Mesenchymal stem cell (in vitro differentiated cells and primary cell): ENCODE results near the gene KCNH1.

Experiments
- DNase-seq: peaks from one replicate; pipeline ENCODE4 v3.0.0-alpha.2; 2013
- H2AFZ ChIP-seq: one replicate; pipeline ENCODE4 v1.6.1; 2013; ENCODE audit warnings: low read depth, mild to moderate bottlenecking, control low read depth, inconsistent platforms, low read length, moderate library complexity
- H2AK5ac ChIP-seq: 2 replicates; pipeline ENCODE4 v1.6.1; 2013; ENCODE audit warnings: low read length, moderate library complexity, mild to moderate bottlenecking, inconsistent platforms; ENCODE audit not compliant: severe bottlenecking
- H2BK120ac ChIP-seq: one replicate; pipeline ENCODE4 v1.6.1; 2013; ENCODE audit warnings: low read depth, mild to moderate bottlenecking, inconsistent platforms, low read length, moderate library complexity
- H2BK12ac ChIP-seq, 2 experiments: one replicate each; pipeline ENCODE4 v1.6.1; 2013; ENCODE audit warnings: inconsistent platforms in 2 of 2, low read length in 2 of 2, mild to moderate bottlenecking in 2 of 2, moderate library complexity in 2 of 2, control low read depth in 1 of 2
- H2BK15ac ChIP-seq: one replicate; pipeline ENCODE4 v1.6.1; 2013; ENCODE audit warnings: mild to moderate bottlenecking, low read depth, inconsistent platforms; ENCODE audit not compliant: poor library complexity, severe bottlenecking
- H2BK5ac ChIP-seq: 2 replicates; pipeline ENCODE4 v1.6.1; 2013; ENCODE audit warnings: low read depth, mild to moderate bottlenecking, low read length, control low read depth, inconsistent platforms; ENCODE audit not compliant: poor library complexity, severe bottlenecking
- H3K14ac ChIP-seq, 2 experiments: one replicate each; pipeline ENCODE4 v1.6.1; 2013; ENCODE audit warnings: inconsistent platforms in 2 of 2, low read length in 2 of 2, control low read depth in 1 of 2, mild to moderate bottlenecking in 1 of 2, moderate library complexity in 1 of 2
- H3K18ac ChIP-seq, 2 experiments: one replicate each; pipeline ENCODE4 v1.6.1; 2013; ENCODE audit warnings: inconsistent platforms in 2 of 2, low read length in 2 of 2, control low read depth in 1 of 2, low read depth in 1 of 2, mild to moderate bottlenecking in 1 of 2
- H3K23ac ChIP-seq, 2 experiments: one replicate each; pipeline ENCODE4 v1.6.1; 2013; ENCODE audit warnings: inconsistent platforms in 2 of 2, low read length in 2 of 2, mild to moderate bottlenecking in 2 of 2, moderate library complexity in 2 of 2, control low read depth in 1 of 2
- H3K27ac ChIP-seq: 2 replicates; pipeline ENCODE4 v1.5.1; 2013; ENCODE audit warnings: mild to moderate bottlenecking, moderate library complexity, low read length, control low read depth, inconsistent platforms; ENCODE audit not compliant: poor library complexity, severe bottlenecking
- H3K27me3 ChIP-seq, 2 experiments: 2 replicates each; pipeline versions ENCODE4 v1.6.1 to v1.7.0; 2013; ENCODE audit warnings: low read length in 2 of 2, mild to moderate bottlenecking in 2 of 2, moderate library complexity in 2 of 2, control low read depth in 1 of 2, inconsistent platforms in 1 of 2; ENCODE audit not compliant: control insufficient read depth in 1 of 2, insufficient read depth in 1 of 2
- H3K36me3 ChIP-seq, 2 experiments: 2 replicates each; pipeline versions ENCODE4 v1.6.1 to v1.7.0; 2013; ENCODE audit warnings: low read length in 2 of 2, control low read depth in 1 of 2, inconsistent platforms in 1 of 2, low read depth in 1 of 2, mild to moderate bottlenecking in 1 of 2; ENCODE audit not compliant: insufficient read depth in 2 of 2, control insufficient read depth in 1 of 2
- H3K4ac ChIP-seq, 2 experiments: one replicate each; pipeline ENCODE4 v1.6.1; 2013; ENCODE audit warnings: inconsistent platforms in 2 of 2, low read length in 2 of 2, mild to moderate bottlenecking in 2 of 2, moderate library complexity in 2 of 2, control low read depth in 1 of 2, low read depth in 1 of 2
- H3K4me1 ChIP-seq: 2 replicates; pipeline ENCODE4 v1.6.1; 2013; ENCODE audit warnings: low read depth, low read length, control low read depth; ENCODE audit not compliant: control insufficient read depth, insufficient read depth
- H3K4me2 ChIP-seq: 2 replicates; pipeline ENCODE4 v1.6.1; 2013; ENCODE audit warnings: low read length, mild to moderate bottlenecking, inconsistent platforms; ENCODE audit not compliant: poor library complexity, severe bottlenecking
- H3K4me3 ChIP-seq, 2 experiments: 2 replicates each; pipeline versions ENCODE4 v1.5.1 to v1.7.0; 2013; ENCODE audit warnings: low read length in 2 of 2, mild to moderate bottlenecking in 2 of 2, control low read depth in 1 of 2, low read depth in 1 of 2; ENCODE audit not compliant: insufficient read depth in 1 of 2
- H3K79me1 ChIP-seq: replicated peaks from 2 replicates; pipeline ENCODE4 v1.6.1; 2013; ENCODE audit warnings: mild to moderate bottlenecking, control low read depth, low read length, inconsistent platforms; ENCODE audit not compliant: poor library complexity, severe bottlenecking
- H3K9ac ChIP-seq: 2 replicates; pipeline ENCODE4 v1.7.0; 2013; ENCODE audit warnings: mild to moderate bottlenecking, low read length, moderate library complexity
- H3K9me3 ChIP-seq: 2 replicates; pipeline ENCODE4 v1.7.0; 2013; ENCODE audit warnings: mild to moderate bottlenecking, low read length; ENCODE audit not compliant: control insufficient read depth
- H4K8ac ChIP-seq: one replicate; pipeline ENCODE4 v1.6.1; 2013; ENCODE audit warnings: inconsistent platforms, mild to moderate bottlenecking, low read length, moderate library complexity
- H4K91ac ChIP-seq: one replicate; pipeline ENCODE4 v1.6.1; 2013; ENCODE audit warnings: mild to moderate bottlenecking, low read length, inconsistent platforms
- WGBS: methylation state at CpG from one replicate; pipeline ENCODE4 v1.1.7; 2013; ENCODE audit warnings: mixed read lengths; 5-methylcytosine and 5-hydroxymethylcytosine counted together

Gene KCNH1

GRCh38 chr1:210738256-210738655, 395.7 kb downstream of the KCNH1 start:
- no peak overlapping the region for H2BK120ac ChIP-seq
- no peak overlapping the region for H3K9ac ChIP-seq
- 71% methylated on average over 3 of the region's 5 CpGs for WGBS
- H3K36me3 ChIP-seq, result no peaks in the 10 kb centered on the region
- no peak for DNase-seq
- H3K9me3 ChIP-seq, result no peaks in the 10 kb centered on the region
- peaks cover 1% of the 10 kb centered on the region for H3K79me1 ChIP-seq
- H3K4me2 ChIP-seq, result no peak overlapping the region
- no peak overlapping the region for H3K14ac ChIP-seq
- H2BK12ac ChIP-seq, result no peak overlapping the region
- no peaks in the 10 kb centered on the region for H3K27me3 ChIP-seq
- H4K8ac ChIP-seq, result no peak overlapping the region
- no peak overlapping the region for H3K4ac ChIP-seq
- H2BK15ac ChIP-seq, result no peak overlapping the region
- no peak overlapping the region for H3K4me3 ChIP-seq
- no peak overlapping the region for H4K91ac ChIP-seq
- no peak overlapping the region for H3K18ac ChIP-seq
- H2AFZ ChIP-seq, result no peak overlapping the region
- no peak overlapping the region for H3K23ac ChIP-seq
- no peak overlapping the region for H2BK5ac ChIP-seq
- no peak overlapping the region for H2AK5ac ChIP-seq
- no peak overlapping the region for H3K27ac ChIP-seq
- no peaks in the 10 kb centered on the region for H3K4me1 ChIP-seq

DNA sequence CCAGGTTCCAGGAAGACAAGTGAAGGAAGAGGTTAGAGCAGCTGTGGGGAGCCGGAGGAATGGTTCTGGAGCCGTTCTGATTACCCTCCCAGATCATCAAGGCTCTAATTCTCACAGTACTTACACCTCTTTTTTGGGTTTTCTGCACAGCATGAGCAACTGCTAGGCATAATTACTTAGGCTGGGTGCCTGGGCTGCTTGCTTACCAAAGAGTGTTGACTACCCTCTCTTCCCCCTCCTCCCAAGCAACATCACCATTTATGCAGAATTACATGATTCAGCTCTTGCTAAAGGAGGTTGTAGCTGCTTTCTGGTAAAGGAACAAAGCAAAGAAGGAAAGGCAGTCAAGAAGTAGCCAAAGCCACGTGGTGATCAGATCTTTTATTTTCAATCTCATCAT, 397.2 kb downstream of the KCNH1 start:
- H3K14ac ChIP-seq, result no peak overlapping the region
- H2BK5ac ChIP-seq, result no peak overlapping the region
- H3K4me1 ChIP-seq, result no peaks in the 10 kb centered on the region
- no peaks in the 10 kb centered on the region for H3K27me3 ChIP-seq
- H3K79me1 ChIP-seq, result peaks cover 1% of the 10 kb centered on the region
- no peak overlapping the region for H4K8ac ChIP-seq
- 41% methylated on average over 3 of the region's 3 CpGs for WGBS
- H3K9ac ChIP-seq, result no peak overlapping the region
- H3K4ac ChIP-seq, result no peak overlapping the region
- H3K36me3 ChIP-seq, result no peaks in the 10 kb centered on the region
- H3K18ac ChIP-seq, result no peak overlapping the region
- H2AK5ac ChIP-seq, result no peak overlapping the region
- DNase-seq, result no peak
- no peak overlapping the region for H3K23ac ChIP-seq
- no peak overlapping the region for H2AFZ ChIP-seq
- H2BK12ac ChIP-seq, result no peak overlapping the region
- no peak overlapping the region for H3K27ac ChIP-seq
- H2BK120ac ChIP-seq, result no peak overlapping the region
- no peak overlapping the region for H3K4me2 ChIP-seq
- no peak overlapping the region for H4K91ac ChIP-seq
- no peaks in the 10 kb centered on the region for H3K9me3 ChIP-seq
- H3K4me3 ChIP-seq, result no peak overlapping the region
- no peak overlapping the region for H2BK15ac ChIP-seq

- no peak overlapping the region for H3K27ac ChIP-seq
- H2AFZ ChIP-seq, result no peak overlapping the region
- WGBS, result 95% methylated on average over 2 of the region's 2 CpGs
- no peaks in the 10 kb centered on the region for H3K9me3 ChIP-seq
- H2BK12ac ChIP-seq, result no peak overlapping the region
- no peak overlapping the region for H4K8ac ChIP-seq
- H3K36me3 ChIP-seq, result no peaks in the 10 kb centered on the region
- H4K91ac ChIP-seq, result no peak overlapping the region
- no peak overlapping the region for H3K4me3 ChIP-seq
- no peaks in the 10 kb centered on the region for H3K79me1 ChIP-seq
- H2BK5ac ChIP-seq, result no peak overlapping the region
- no peak overlapping the region for H3K18ac ChIP-seq
- H3K14ac ChIP-seq, result no peak overlapping the region
- no peak for DNase-seq
- no peaks in the 10 kb centered on the region for H3K27me3 ChIP-seq
- H2AK5ac ChIP-seq, result no peak overlapping the region
- no peak overlapping the region for H3K9ac ChIP-seq
- no peak overlapping the region for H3K23ac ChIP-seq
- H3K4me2 ChIP-seq, result no peak overlapping the region
- no peak overlapping the region for H3K4ac ChIP-seq
- no peak overlapping the region for H2BK15ac ChIP-seq
- H2BK120ac ChIP-seq, result no peak overlapping the region
- no peaks in the 10 kb centered on the region for H3K4me1 ChIP-seq
Observed at GRCh38 chr1:210731597-210731996, 402.4 kb downstream of the KCNH1 start.

DNA sequence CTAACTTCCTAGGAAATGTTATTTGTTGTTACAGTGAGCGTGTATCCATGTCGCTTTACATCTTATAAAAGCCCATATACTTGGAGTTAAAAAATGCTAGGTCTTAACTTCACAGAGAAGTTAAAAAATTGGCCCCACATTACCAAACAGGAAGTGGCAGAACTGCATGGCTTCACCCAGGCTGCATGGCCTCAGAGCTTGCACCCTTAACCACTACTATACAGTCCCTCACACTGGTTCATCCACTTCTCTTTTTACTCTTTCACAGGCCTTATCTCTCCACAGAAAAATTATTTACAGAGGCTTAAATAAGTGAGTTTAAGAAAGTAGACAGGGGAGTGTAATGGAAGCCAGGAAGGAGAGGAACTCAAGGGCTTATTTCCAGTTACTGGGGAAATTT, 402.8 kb downstream of the KCNH1 start:
- Histone ChIP-seq H3K4ac (no peak overlapping the region), H2BK15ac (no peak overlapping the region), H3K14ac (no peak overlapping the region), H2AK5ac (no peak overlapping the region), H2BK12ac (no peak overlapping the region), H3K79me1 (no peaks in the 10 kb centered on the region), H3K27ac (no peak overlapping the region), H3K23ac (no peak overlapping the region), H4K91ac (no peak overlapping the region), H3K18ac (no peak overlapping the region), H3K36me3 (no peaks in the 10 kb centered on the region), H2BK120ac (no peak overlapping the region), H2AFZ (no peak overlapping the region), H2BK5ac (no peak overlapping the region), H3K27me3 (no peaks in the 10 kb centered on the region), H3K4me1 (no peaks in the 10 kb centered on the region), H3K4me3 (no peak overlapping the region), H4K8ac (no peak overlapping the region), H3K9me3 (no peaks in the 10 kb centered on the region), H3K9ac (no peak overlapping the region), H3K4me2 (no peak overlapping the region)
- no peak for DNase-seq
- 100% methylated on average over 1 of the region's 2 CpGs for WGBS
